SU-DHL-6 (cell line): Measurements from ENCODE around the gene GARIN1A.
"Not testable (repeated sequence)": the region's sequence is repeated elsewhere in the genome, so short reads cannot be mapped to it uniquely, and the experiment has no call there.

ENCODE experiments used
- H2AFZ ChIP-seq: fragments of 200-600 bp; sonication (generic); 2 replicates; pipeline ENCODE4 v1.6.1; 2014; ENCODE audit warnings: low read depth, mild to moderate bottlenecking, moderate library complexity, mixed read lengths, antibody characterized with exemption, low read length; ENCODE audit not compliant: severe bottlenecking
- H3F3A ChIP-seq: fragments of 200-600 bp; shearing (Covaris generic); 2 replicates; pipeline ENCODE4 v1.6.0; 2016; ENCODE audit warnings: antibody characterized with exemption, mild to moderate bottlenecking; ENCODE audit not compliant: insufficient read depth
- H3K27ac ChIP-seq: fragments of 200-600 bp; sonication (generic); 2 replicates; pipeline ENCODE4 v1.5.1; 2016; ENCODE audit warnings: low read depth, mild to moderate bottlenecking, low read length, moderate library complexity, mixed read lengths
- H3K27me3 ChIP-seq: fragments of 200-600 bp; sonication (generic), shearing (Covaris generic); 2 replicates; pipeline ENCODE4 v1.6.0; 2014; ENCODE audit warnings: mild to moderate bottlenecking, low read length
- H3K36me3 ChIP-seq: fragments of 200-600 bp; sonication (generic); 2 replicates; pipeline ENCODE4 v1.6.1; 2014; ENCODE audit warnings: mild to moderate bottlenecking, low read length, mixed read lengths
- H3K4me2 ChIP-seq: fragments of 300-600, 200-600 bp; shearing (Covaris generic), sonication (generic); 2 replicates; pipeline ENCODE4 v1.6.0; 2014; ENCODE audit warnings: low read length, low read depth, mild to moderate bottlenecking; ENCODE audit not compliant: poor library complexity, severe bottlenecking
- H3K4me3 ChIP-seq: fragments of 200-600 bp; sonication (generic); 2 replicates; pipeline ENCODE4 v1.5.1; 2014; ENCODE audit warnings: antibody characterized with exemption, low read length, mild to moderate bottlenecking, mixed read lengths; ENCODE audit not compliant: insufficient read depth, poor library complexity, severe bottlenecking
- H3K79me2 ChIP-seq: fragments of 200-600 bp; sonication (generic); 2 replicates; pipeline ENCODE4 v1.6.1; 2014; ENCODE audit warnings: mild to moderate bottlenecking, low read length, moderate library complexity; ENCODE audit not compliant: insufficient read depth
- H3K9ac ChIP-seq: fragments of 200-600 bp; sonication (generic); 2 replicates; pipeline ENCODE4 v1.7.0; 2014; ENCODE audit warnings: mild to moderate bottlenecking, low read length
- H3K9me2 ChIP-seq: fragments of 200-600 bp; sonication (generic); replicated peaks from 2 replicates; pipeline ENCODE4 v1.6.1; 2014; ENCODE audit warnings: low read length; ENCODE audit not compliant: insufficient read depth
- H3K9me3 ChIP-seq: fragments of 200-600 bp; sonication (generic); 2 replicates; pipeline ENCODE4 v1.6.1; 2014; ENCODE audit warnings: low read length, mixed read lengths; ENCODE audit not compliant: insufficient read depth
- H4K20me1 ChIP-seq: fragments of 200-600 bp; sonication (generic); 2 replicates; pipeline ENCODE4 v1.6.1; 2014; ENCODE audit warnings: low read depth, mild to moderate bottlenecking, antibody characterized with exemption, low read length, moderate library complexity, mixed read lengths
- EZH2phosphoT487 ChIP-seq: fragments of 200-600 bp; sonication (generic), shearing (Covaris generic); conservative IDR thresholded peaks from 2 replicates; pipeline ENCODE4 v1.6.1; 2018; ENCODE audit warnings: mild to moderate bottlenecking, antibody characterized with exemption, low read length, moderate library complexity, mixed read lengths
- TF ChIP-seq, protein P1 (sequence below): fragments of 200-600 bp; sonication (generic); IDR thresholded peaks from one replicate; pipeline ENCODE4 v1.5.1; 2017; ENCODE audit warnings: antibody characterized with exemption, mild to moderate bottlenecking, low read length, moderate library complexity; ENCODE audit not compliant: insufficient read depth, poor library complexity, severe bottlenecking

Gene GARIN1A

GRCh38 chr7:128671992-128672391 lies at the start of gene GARIN1A:
TSS of gene GARIN1A (plus strand) at chr7:128672292. CDS start at chr7:128672398, 106 bp downstream.
- peaks cover 5% of the 10 kb centered on the region; the same call in 1 of the 2 replicates for H3F3A ChIP-seq
- no peaks in the 10 kb centered on the region for H4K20me1 ChIP-seq
- no peaks in the 10 kb centered on the region for H3K27me3 ChIP-seq
- no peak within 1 kb of the TSS for H3K9ac ChIP-seq
- H2AFZ ChIP-seq: no peak within 1 kb of the TSS
- H3K9me2 ChIP-seq: no peaks in the 10 kb centered on the region
- H3K79me2 ChIP-seq: no peaks in the 10 kb centered on the region
- no peak within 1 kb of the TSS for H3K27ac ChIP-seq
- TF ChIP-seq EZH2phosphoT487: no peak
- TF ChIP-seq, protein P1, sequence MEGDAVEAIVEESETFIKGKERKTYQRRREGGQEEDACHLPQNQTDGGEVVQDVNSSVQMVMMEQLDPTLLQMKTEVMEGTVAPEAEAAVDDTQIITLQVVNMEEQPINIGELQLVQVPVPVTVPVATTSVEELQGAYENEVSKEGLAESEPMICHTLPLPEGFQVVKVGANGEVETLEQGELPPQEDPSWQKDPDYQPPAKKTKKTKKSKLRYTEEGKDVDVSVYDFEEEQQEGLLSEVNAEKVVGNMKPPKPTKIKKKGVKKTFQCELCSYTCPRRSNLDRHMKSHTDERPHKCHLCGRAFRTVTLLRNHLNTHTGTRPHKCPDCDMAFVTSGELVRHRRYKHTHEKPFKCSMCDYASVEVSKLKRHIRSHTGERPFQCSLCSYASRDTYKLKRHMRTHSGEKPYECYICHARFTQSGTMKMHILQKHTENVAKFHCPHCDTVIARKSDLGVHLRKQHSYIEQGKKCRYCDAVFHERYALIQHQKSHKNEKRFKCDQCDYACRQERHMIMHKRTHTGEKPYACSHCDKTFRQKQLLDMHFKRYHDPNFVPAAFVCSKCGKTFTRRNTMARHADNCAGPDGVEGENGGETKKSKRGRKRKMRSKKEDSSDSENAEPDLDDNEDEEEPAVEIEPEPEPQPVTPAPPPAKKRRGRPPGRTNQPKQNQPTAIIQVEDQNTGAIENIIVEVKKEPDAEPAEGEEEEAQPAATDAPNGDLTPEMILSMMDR: no peak
- H3K9me3 ChIP-seq: no peaks in the 10 kb centered on the region
- H3K4me3 ChIP-seq: no peak within 1 kb of the TSS
- H3K4me2 ChIP-seq: no peak within 1 kb of the TSS
- H3K36me3 ChIP-seq: no peaks in the 10 kb centered on the region

- not testable (repeated sequence) for H3K36me3 ChIP-seq, H3K79me2 ChIP-seq, H4K20me1 ChIP-seq, H3K9ac ChIP-seq, H3K9me2 ChIP-seq, H3K27ac ChIP-seq, H3K4me2 ChIP-seq, H3K27me3 ChIP-seq, H3K9me3 ChIP-seq, H3F3A ChIP-seq, H2AFZ ChIP-seq, H3K4me3 ChIP-seq
Observed at GRCh38 chr7:128627124-128627523, 45.0 kb upstream of the GARIN1A start.

GRCh38 chr7:128633915-128634314 lies 38.2 kb upstream of the GARIN1A start:
- not testable (repeated sequence) for H3K36me3 ChIP-seq, H3F3A ChIP-seq, H2AFZ ChIP-seq, H3K9me2 ChIP-seq, H3K27ac ChIP-seq, H3K9ac ChIP-seq, H3K79me2 ChIP-seq, H3K9me3 ChIP-seq, H4K20me1 ChIP-seq, H3K27me3 ChIP-seq, H3K4me3 ChIP-seq, H3K4me2 ChIP-seq

GRCh38 chr7:128645206-128645605 lies 26.9 kb upstream of the GARIN1A start:
- not testable (repeated sequence) for H3K4me2 ChIP-seq, H3K4me3 ChIP-seq, H3K79me2 ChIP-seq, H3K9me3 ChIP-seq, H3F3A ChIP-seq, H2AFZ ChIP-seq, H3K9ac ChIP-seq, H4K20me1 ChIP-seq, H3K36me3 ChIP-seq, H3K27me3 ChIP-seq, H3K9me2 ChIP-seq, H3K27ac ChIP-seq

- H3K4me3 ChIP-seq, H3K9me3 ChIP-seq, H3K27ac ChIP-seq, H3F3A ChIP-seq, H3K4me2 ChIP-seq, H3K79me2 ChIP-seq, H3K9ac ChIP-seq, H3K9me2 ChIP-seq, H2AFZ ChIP-seq, H4K20me1 ChIP-seq, H3K36me3 ChIP-seq, H3K27me3 ChIP-seq: not testable (repeated sequence)
Observed at GRCh38 chr7:128645844-128646243, 26.2 kb upstream of the GARIN1A start.

- not testable (repeated sequence) for H3K9me3 ChIP-seq, H3K4me3 ChIP-seq, H3K9ac ChIP-seq, H3K4me2 ChIP-seq, H3F3A ChIP-seq, H4K20me1 ChIP-seq, H3K36me3 ChIP-seq, H3K9me2 ChIP-seq, H3K27me3 ChIP-seq, H3K27ac ChIP-seq, H3K79me2 ChIP-seq, H2AFZ ChIP-seq
Observed at GRCh38 chr7:128646877-128647276, 25.2 kb upstream of the GARIN1A start.

DNA sequence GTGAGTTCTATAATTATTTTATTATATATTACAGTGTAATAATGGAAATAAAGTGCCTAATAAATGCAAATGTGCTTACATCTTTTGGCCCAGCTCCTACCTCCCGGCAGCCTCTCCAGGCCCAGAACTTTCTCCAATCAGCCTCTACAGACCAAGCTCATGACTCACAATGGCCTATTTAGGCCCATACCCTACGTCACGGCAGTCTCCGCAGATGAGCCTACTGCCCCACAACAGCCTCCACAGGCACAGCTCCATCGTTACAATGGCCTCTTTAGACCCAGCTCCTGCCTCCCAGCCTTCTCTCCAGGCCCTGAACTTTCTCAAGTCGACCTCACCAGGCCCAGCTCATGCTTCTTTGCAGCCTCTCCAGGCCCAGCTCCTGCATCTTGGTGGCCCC lies 21.0 kb upstream of the GARIN1A start:
- not testable (repeated sequence) for H3K4me3 ChIP-seq, H3K27me3 ChIP-seq, H3K27ac ChIP-seq, H3K79me2 ChIP-seq, H3K9me2 ChIP-seq, H3K36me3 ChIP-seq, H3K9ac ChIP-seq, H3K4me2 ChIP-seq, H3F3A ChIP-seq, H4K20me1 ChIP-seq, H2AFZ ChIP-seq, H3K9me3 ChIP-seq
